GM21367 (cell line): Measurements from ENCODE around the gene PACRG.

Experiments
- ATAC-seq: cut with Tn5 transposase; IDR thresholded peaks from one replicate; pipeline ENCODE4 v1.9.1; 2021; ENCODE audit not compliant: unreplicated experiment

PACRG gene

GRCh38 chr6:163066200-163066599 lies 338.4 kb downstream of the PACRG start:
- no peak for ATAC-seq

GRCh38 chr6:163077134-163077533 lies 349.4 kb downstream of the PACRG start:
- ATAC-seq, result no peak

- no peak for ATAC-seq
Observed at GRCh38 chr6:163078712-163079111, 350.9 kb downstream of the PACRG start.

- no peak for ATAC-seq
Observed at GRCh38 chr6:163080228-163080627, 352.5 kb downstream of the PACRG start.

GRCh38 chr6:163083141-163083540 lies 355.4 kb downstream of the PACRG start:
- no peak for ATAC-seq

- ATAC-seq, result no peak
Observed at GRCh38 chr6:163085426-163085825, 357.7 kb downstream of the PACRG start.

- no peak for ATAC-seq
Observed at GRCh38 chr6:163085861-163086623, 358.3 kb downstream of the PACRG start.

- no peak for ATAC-seq
Observed at GRCh38 chr6:163086624-163086920, 358.8 kb downstream of the PACRG start.

GRCh38 chr6:163087981-163088380 lies 360.2 kb downstream of the PACRG start:
- no peak for ATAC-seq

- no peak for ATAC-seq
Observed at GRCh38 chr6:163092876-163093275, 365.1 kb downstream of the PACRG start.

- ATAC-seq, result no peak
Observed at GRCh38 chr6:163094881-163095280, 367.1 kb downstream of the PACRG start.

- no peak for ATAC-seq
Observed at GRCh38 chr6:163095401-163095800, 367.6 kb downstream of the PACRG start.

- ATAC-seq, result no peak
Observed at GRCh38 chr6:163098827-163099479, 371.2 kb downstream of the PACRG start.

GRCh38 chr6:163099621-163100171 lies 371.9 kb downstream of the PACRG start:
- ATAC-seq, result no peak

GRCh38 chr6:163100259-163100658 lies 372.5 kb downstream of the PACRG start:
- ATAC-seq, result no peak

GRCh38 chr6:163113358-163113962 lies 385.7 kb downstream of the PACRG start:
- no peak for ATAC-seq

- ATAC-seq, result no peak
Observed at GRCh38 chr6:163118941-163119340, 391.2 kb downstream of the PACRG start.

- ATAC-seq, result no peak
Observed at GRCh38 chr6:163120223-163120622, 392.4 kb downstream of the PACRG start.

- ATAC-seq, result no peak
Observed at GRCh38 chr6:163121270-163121669, 393.5 kb downstream of the PACRG start.

GRCh38 chr6:163122365-163122764 lies 394.6 kb downstream of the PACRG start:
- ATAC-seq, result no peak

- ATAC-seq, result no peak
Observed at GRCh38 chr6:163123098-163123497, 395.3 kb downstream of the PACRG start.

GRCh38 chr6:163126741-163127140 lies 399.0 kb downstream of the PACRG start:
- ATAC-seq, result no peak
